OCI-LY7 (cell line): ENCODE data around the gene ANOS1. TPM values are rescaled to one million over a fixed set of nuclear protein-coding genes. Genes with fewer than 3 reads are reported as not detected.

Experiments
- BruUV-seq: library from RNA; stranded (reverse); fragments of 400-500 nt; replicated peaks from 2 replicates; lab custom pipeline; 2021; lab: Mats Ljungman, UMichigan
- CTCF ChIA-PET: fragments of 300-600 bp; sonication (Branson Sonifier 250); formaldehyde crosslinking; loops from one replicate; lab custom pipeline; 2022; ENCODE audit warnings: antibody characterized with exemption; ENCODE audit not compliant: unreplicated experiment; lab: Charles Lee
- POLR2A ChIA-PET: fragments of 300-600 bp; sonication (Branson Sonifier 250); formaldehyde crosslinking; loops from one replicate; lab custom pipeline; 2022; ENCODE audit warnings: antibody characterized with exemption; lab: Charles Lee
- DNase-seq: peaks from one replicate; pipeline ENCODE4 v3.0.0-alpha.2; 2015; ENCODE audit warnings: low spot score
- H2AFZ ChIP-seq: fragments of 200-600 bp; sonication (generic), shearing (Covaris generic); 2 replicates; pipeline ENCODE4 v1.6.1; 2014; ENCODE audit warnings: mild to moderate bottlenecking, antibody characterized with exemption, low read length, moderate library complexity
- H3K27ac ChIP-seq: fragments of 200-600 bp; sonication (generic); 2 replicates; pipeline ENCODE4 v1.5.1; 2014; ENCODE audit warnings: mixed run types, low read depth, mild to moderate bottlenecking, moderate library complexity, low read length, inconsistent platforms; ENCODE audit not compliant: poor library complexity, severe bottlenecking
- H3K36me3 ChIP-seq: fragments of 200-600 bp; sonication (generic); 2 replicates; pipeline ENCODE4 v1.6.1; 2014; ENCODE audit warnings: mild to moderate bottlenecking, antibody characterized with exemption, low read length, moderate library complexity, mixed read lengths; ENCODE audit not compliant: insufficient read depth
- H3K4me1 ChIP-seq: fragments of 200-600 bp; sonication (generic); 2 replicates; pipeline ENCODE4 v1.5.1; 2014; ENCODE audit warnings: mild to moderate bottlenecking, low read length; ENCODE audit not compliant: insufficient read depth, poor library complexity, severe bottlenecking
- H3K4me2 ChIP-seq: fragments of 200-600 bp; sonication (generic); 2 replicates; pipeline ENCODE4 v1.6.1; 2014; ENCODE audit warnings: mild to moderate bottlenecking, low read length
- H3K4me3 ChIP-seq: fragments of 200-600 bp; sonication (generic); 2 replicates; pipeline ENCODE4 v1.5.1; 2014; ENCODE audit warnings: mild to moderate bottlenecking, low read depth, low read length; ENCODE audit not compliant: poor library complexity, severe bottlenecking
- H3K79me2 ChIP-seq: fragments of 200-600 bp; sonication (generic); 2 replicates; pipeline ENCODE4 v1.6.1; 2016; ENCODE audit warnings: low read depth, mild to moderate bottlenecking, low read length, moderate library complexity, mixed read lengths; ENCODE audit not compliant: insufficient read depth
- H3K9me2 ChIP-seq: fragments of 200-600 bp; sonication (generic); 2 replicates; pipeline ENCODE4 v1.6.1; 2016; ENCODE audit warnings: mild to moderate bottlenecking, low read length, mixed read lengths; ENCODE audit not compliant: insufficient read depth
- H3K9me3 ChIP-seq: fragments of 200-600 bp; sonication (generic); 2 replicates; pipeline ENCODE4 v1.6.1; 2014; ENCODE audit warnings: mild to moderate bottlenecking, mixed run types, low read length, mixed read lengths
- H4K20me1 ChIP-seq: fragments of 200-600 bp; sonication (generic); 2 replicates; pipeline ENCODE4 v1.6.1; 2014; ENCODE audit warnings: mild to moderate bottlenecking, antibody characterized with exemption, low read length, moderate library complexity, mixed read lengths; ENCODE audit not compliant: insufficient read depth
- CTCF ChIP-seq: fragments of 200-600 bp; sonication (generic); conservative IDR thresholded peaks from 2 replicates; pipeline ENCODE4 v1.5.1; 2014; ENCODE audit warnings: mild to moderate bottlenecking, antibody characterized with exemption, low read length, moderate library complexity, mixed read lengths
- EZH2phosphoT487 ChIP-seq: fragments of 200-600 bp; sonication (generic); IDR thresholded peaks from 2 replicates; pipeline ENCODE4 v1.6.1; 2018; ENCODE audit warnings: low read depth, borderline replicate concordance, mild to moderate bottlenecking, mixed run types, antibody characterized with exemption, low read length, moderate library complexity, mixed read lengths
- intact Hi-C: fragments of 100-400 bp; cut with micrococcal nuclease; formaldehyde crosslinking; loops from one replicate; pipeline ENCODE4 v1.10.0; 2022; ENCODE audit not compliant: unreplicated experiment
- total RNA-seq, 2 experiments: library from RNA; depleted of rRNA in 1 of 2; stranded (reverse); fragments of >200 nt in 1 of 2; shearing (Covaris generic) in 1 of 2; gene quantifications; 2 replicates each; pipeline ENCODE4 v1.2.3, GENCODE V29; 2014 to 2022

Gene ANOS1
- total RNA-seq, 2 experiments from 2014 or later, result not detected

DNA sequence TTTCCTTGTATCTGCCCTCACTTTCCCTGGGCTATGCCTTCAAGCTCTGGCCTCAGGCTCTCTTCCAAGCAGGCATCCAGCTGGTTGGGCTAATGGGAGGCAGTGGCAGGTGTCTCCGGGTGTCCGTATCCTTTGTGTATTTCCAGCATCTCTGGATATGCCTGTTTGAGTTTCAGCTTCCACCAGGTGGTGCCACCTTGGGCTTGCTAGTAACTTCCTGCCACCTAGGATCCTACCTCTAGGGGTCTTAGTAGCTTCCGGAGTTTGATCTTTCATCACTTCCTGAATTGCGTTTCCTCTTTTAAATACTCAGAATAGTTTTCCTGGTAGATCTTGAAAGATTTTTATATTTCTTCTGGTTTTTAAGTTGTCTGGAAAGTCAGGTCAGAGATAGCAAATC, 23.2 kb upstream of the ANOS1 start:
- H3K4me3 ChIP-seq, result no peak overlapping the region
- no peaks in the 10 kb centered on the region for H3K9me2 ChIP-seq
- H3K4me2 ChIP-seq, result no peak overlapping the region
- H3K27ac ChIP-seq, result no peak overlapping the region
- TF ChIP-seq EZH2phosphoT487 (no peak), CTCF (peak; percentile 64)
- peak overlapping the region; percentile 55 for H2AFZ ChIP-seq
- intact Hi-C loops, result no loop called here
- H3K79me2 ChIP-seq, result no peaks in the 10 kb centered on the region
- ChIA-PET CTCF (no interaction called here), POLR2A (no interaction called here)
- H3K4me1 ChIP-seq, result no peaks in the 10 kb centered on the region
- no peaks in the 10 kb centered on the region for H3K36me3 ChIP-seq
- peak; percentile 33 for DNase-seq
- BruUV-seq, result no TSS peak
- H4K20me1 ChIP-seq, result no peaks in the 10 kb centered on the region
- H3K9me3 ChIP-seq, result no peaks in the 10 kb centered on the region

DNA sequence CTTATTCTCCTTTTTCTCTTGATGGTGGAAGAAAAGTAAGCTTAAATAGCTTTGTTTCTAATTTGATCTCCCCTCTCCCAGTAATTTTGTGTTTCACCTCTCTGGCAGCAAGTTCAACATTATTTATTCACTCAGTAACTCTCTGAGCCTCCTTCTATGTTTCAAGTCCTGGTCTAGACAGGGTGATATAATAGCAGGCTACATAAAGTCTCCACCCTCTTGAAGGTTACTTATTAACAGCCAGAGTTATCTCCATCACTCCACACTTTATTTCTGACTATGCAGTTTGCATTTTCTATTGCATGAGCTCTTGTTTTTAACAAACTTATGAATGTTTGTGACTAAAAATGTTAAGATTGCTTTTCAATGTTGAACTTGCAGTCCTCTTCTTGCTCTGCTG, 17.8 kb upstream of the ANOS1 start:
- no peaks in the 10 kb centered on the region for H3K9me3 ChIP-seq
- intact Hi-C loops, result loop anchor here (5.0 kb wide), 1 partner anchor 752 kb away; no protein-coding TSS in a partner anchor
- TF ChIP-seq CTCF, result no peak
- H3K79me2 ChIP-seq, result no peaks in the 10 kb centered on the region
- BruUV-seq, result no TSS peak
- ChIA-PET CTCF (no interaction called here), POLR2A (no interaction called here)
- no peak overlapping the region for H3K4me2 ChIP-seq
- H4K20me1 ChIP-seq, result no peaks in the 10 kb centered on the region
- no peaks in the 10 kb centered on the region for H3K36me3 ChIP-seq
- H3K27ac ChIP-seq, result no peak overlapping the region
- DNase-seq, result no peak
- H3K4me1 ChIP-seq, result no peaks in the 10 kb centered on the region
- no peak overlapping the region for H2AFZ ChIP-seq
- no peak overlapping the region for H3K4me3 ChIP-seq
- no peaks in the 10 kb centered on the region for H3K9me2 ChIP-seq

- Histone ChIP-seq H3K9me3 (no peaks in the 10 kb centered on the region), H3K36me3 (no peaks in the 10 kb centered on the region), H3K9me2 (no peaks in the 10 kb centered on the region), H3K4me3 (no peak overlapping the region), H3K27ac (no peak overlapping the region), H3K4me2 (no peak overlapping the region), H4K20me1 (no peaks in the 10 kb centered on the region), H2AFZ (no peak overlapping the region), H3K4me1 (no peaks in the 10 kb centered on the region), H3K79me2 (no peaks in the 10 kb centered on the region)
- ChIA-PET POLR2A (no interaction called here), CTCF (no interaction called here)
- TF ChIP-seq CTCF (peak; percentile 68), EZH2phosphoT487 (no peak)
- BruUV-seq, result no TSS peak
- intact Hi-C loops, result loop anchor here (5.0 kb wide), 1 partner anchor 752 kb away; no protein-coding TSS in a partner anchor
- peak; percentile 6 for DNase-seq
These were observed 16.9 kb upstream of the ANOS1 start for GRCh38 chrX:8748855-8749254.
